Neuronal stem cell (in vitro differentiated cells): ENCODE results near the gene COL6A6.

Experiments used
- DNase-seq: peaks from one replicate; pipeline ENCODE4 v3.0.0-alpha.2; 2013; ENCODE audit warnings: low spot score
- H2AFZ ChIP-seq: one replicate; pipeline ENCODE4 v1.6.1; 2013; ENCODE audit warnings: mild to moderate bottlenecking, low read length, inconsistent platforms
- H2AK5ac ChIP-seq: 2 replicates; pipeline ENCODE4 v1.6.1; 2013; ENCODE audit warnings: low read depth, mild to moderate bottlenecking, inconsistent platforms, low read length, moderate library complexity, mixed read lengths
- H2BK120ac ChIP-seq: 2 replicates; pipeline ENCODE4 v1.6.1; 2013; ENCODE audit warnings: low read depth, mild to moderate bottlenecking, inconsistent platforms, low read length, moderate library complexity, mixed read lengths
- H2BK12ac ChIP-seq: one replicate; pipeline ENCODE4 v1.6.1; 2013; ENCODE audit warnings: low read length, inconsistent platforms
- H2BK15ac ChIP-seq: 2 replicates; pipeline ENCODE4 v1.6.1; 2013; ENCODE audit warnings: mild to moderate bottlenecking, low read length, inconsistent platforms, mixed read lengths
- H2BK5ac ChIP-seq: one replicate; pipeline ENCODE4 v1.6.1; 2013; ENCODE audit warnings: inconsistent platforms, mild to moderate bottlenecking, low read length, moderate library complexity
- H3K14ac ChIP-seq: one replicate; pipeline ENCODE4 v1.6.1; 2013; ENCODE audit warnings: low read length, inconsistent platforms
- H3K18ac ChIP-seq: 2 replicates; pipeline ENCODE4 v1.6.1; 2013; ENCODE audit warnings: low read length, inconsistent platforms
- H3K23ac ChIP-seq: 2 replicates; pipeline ENCODE4 v1.6.1; 2013; ENCODE audit warnings: low read depth, mild to moderate bottlenecking, mixed read lengths, low read length, inconsistent platforms; ENCODE audit not compliant: poor library complexity
- H3K27ac ChIP-seq: replicated peaks from 3 replicates; pipeline ENCODE4 v1.5.1; 2013; ENCODE audit warnings: low read length, inconsistent platforms
- H3K27me3 ChIP-seq, 3 experiments: 2 replicates each; pipeline ENCODE4 v1.6.1; 2013; ENCODE audit warnings: low read length in 3 of 3, mild to moderate bottlenecking in 2 of 3, inconsistent platforms in 1 of 3, low read depth in 1 of 3, mixed read lengths in 1 of 3, moderate library complexity in 1 of 3; ENCODE audit not compliant: control insufficient read depth in 3 of 3, insufficient read depth in 3 of 3
- H3K36me3 ChIP-seq, 2 donors: replicated peaks in 1 of 2; 2 replicates each; pipeline ENCODE4 v1.6.1; 2013; ENCODE audit warnings: low read length in 2 of 2; ENCODE audit not compliant: control insufficient read depth in 2 of 2, insufficient read depth in 2 of 2
- H3K4ac ChIP-seq: 2 replicates; pipeline ENCODE4 v1.6.1; 2013; ENCODE audit warnings: inconsistent platforms, mild to moderate bottlenecking, low read length, moderate library complexity
- H3K4me1 ChIP-seq, 2 donors: 1 replicate in 1 of 2; 2 replicates in 1 of 2; pipeline ENCODE4 v1.6.1; 2013; ENCODE audit warnings: low read length in 2 of 2, low read depth in 1 of 2; ENCODE audit not compliant: control insufficient read depth in 2 of 2, insufficient read depth in 1 of 2
- H3K4me2 ChIP-seq: one replicate; pipeline ENCODE4 v1.6.1; 2013; ENCODE audit warnings: mild to moderate bottlenecking, low read length, inconsistent platforms; ENCODE audit not compliant: insufficient read depth, poor library complexity, severe bottlenecking
- H3K4me3 ChIP-seq, 2 donors: 2 replicates each; pipeline ENCODE4 v1.5.1; 2013; ENCODE audit warnings: low read length in 2 of 2, mild to moderate bottlenecking in 2 of 2, inconsistent platforms in 1 of 2, moderate library complexity in 1 of 2
- H3K79me1 ChIP-seq: one replicate; pipeline ENCODE4 v1.6.1; 2013; ENCODE audit warnings: low read depth, mild to moderate bottlenecking, inconsistent platforms, low read length, moderate library complexity
- H3K9ac ChIP-seq: one replicate; pipeline ENCODE4 v1.6.1; 2013; ENCODE audit warnings: mild to moderate bottlenecking, low read depth, low read length, inconsistent platforms; ENCODE audit not compliant: poor library complexity
- H3K9me3 ChIP-seq, 2 donors: replicated peaks in 1 of 2; 2 replicates each; pipeline versions ENCODE3 to v1.6.1; 2013; ENCODE audit warnings: low read length in 2 of 2, mild to moderate bottlenecking in 2 of 2, inconsistent platforms in 1 of 2, low read depth in 1 of 2, mixed read lengths in 1 of 2, moderate library complexity in 1 of 2; ENCODE audit not compliant: control insufficient read depth in 2 of 2, insufficient read depth in 1 of 2
- H4K8ac ChIP-seq: one replicate; pipeline ENCODE4 v1.6.1; 2013; ENCODE audit warnings: low read depth, mild to moderate bottlenecking, inconsistent platforms, low read length, moderate library complexity
- H4K91ac ChIP-seq: one replicate; pipeline ENCODE4 v1.6.1; 2013; ENCODE audit warnings: low read length, low read depth, mild to moderate bottlenecking, inconsistent platforms; ENCODE audit not compliant: poor library complexity
- WGBS, 2 donors: extraction: QIAGEN DNeasy Blood & Tissue Kit; methylation state at CpG; one replicate each; pipeline ENCODE4 v1.1.7; 2013; ENCODE audit warnings: missing lambda C conversion rate in 2 of 2, mixed read lengths in 1 of 2; ENCODE audit not compliant: insufficient read length in 2 of 2, insufficient replicate concordance in 1 of 2; ENCODE audit errors: extremely low coverage in 2 of 2; 5-methylcytosine and 5-hydroxymethylcytosine counted together

COL6A6 gene

GRCh38 chr3:130490241-130490640, 26.7 kb upstream of the COL6A6 start:
- H2AK5ac ChIP-seq = no peak overlapping the region
- no peak overlapping the region for H3K18ac ChIP-seq
- no peak for DNase-seq
- H2BK15ac ChIP-seq = no peak overlapping the region
- H3K27ac ChIP-seq = no peak overlapping the region
- no peak overlapping the region for H2BK120ac ChIP-seq
- no peak overlapping the region for H4K91ac ChIP-seq
- H3K9me3 ChIP-seq = no peaks in the 10 kb centered on the region
- H3K27me3 ChIP-seq = no peaks in the 10 kb centered on the region
- H3K4ac ChIP-seq = no peak overlapping the region
- no peak overlapping the region for H2BK5ac ChIP-seq
- no peak overlapping the region for H3K9ac ChIP-seq
- no peaks in the 10 kb centered on the region for H3K79me1 ChIP-seq
- no peak overlapping the region for H3K4me3 ChIP-seq
- no peak overlapping the region for H2BK12ac ChIP-seq
- H3K4me1 ChIP-seq = no peaks in the 10 kb centered on the region
- H3K36me3 ChIP-seq = no peaks in the 10 kb centered on the region
- no CpG with 5 or more reads among the region's 1 CpG for WGBS, 2 donors
- no peak overlapping the region for H4K8ac ChIP-seq
- H3K4me2 ChIP-seq = no peak overlapping the region
- no peak overlapping the region for H3K14ac ChIP-seq
- H2AFZ ChIP-seq = no peak overlapping the region
- H3K23ac ChIP-seq = no peak overlapping the region

GRCh38 chr3:130491431-130491830, 25.5 kb upstream of the COL6A6 start:
- peak overlapping the region in 1 of 2 donors; percentile 14 for H3K4me3 ChIP-seq

GRCh38 chr3:130504701-130505100, 12.3 kb upstream of the COL6A6 start:
- peaks cover 0 to 3% of the 10 kb centered on the region in 2 donors for H3K4me1 ChIP-seq
- no peak overlapping the region for H2BK12ac ChIP-seq
- no peak overlapping the region for H4K91ac ChIP-seq
- H3K27ac ChIP-seq = no peak overlapping the region
- H3K4me3 ChIP-seq = no peak overlapping the region
- H2BK5ac ChIP-seq = no peak overlapping the region
- H3K27me3 ChIP-seq = peaks cover 0 to 3% (median 0%) of the 10 kb centered on the region in 3 experiments
- H3K18ac ChIP-seq = no peak overlapping the region
- H3K9ac ChIP-seq = no peak overlapping the region
- DNase-seq = no peak
- H3K14ac ChIP-seq = no peak overlapping the region
- no CpG with 5 or more reads among the region's 2 CpGs for whole genome bisulfite sequencing, 2 donors
- no peak overlapping the region for H3K4ac ChIP-seq
- H3K9me3 ChIP-seq = no peaks in the 10 kb centered on the region
- no peak overlapping the region for H2BK120ac ChIP-seq
- H3K23ac ChIP-seq = no peak overlapping the region
- no peak overlapping the region for H3K4me2 ChIP-seq
- H2BK15ac ChIP-seq = no peak overlapping the region
- H3K79me1 ChIP-seq = no peaks in the 10 kb centered on the region
- H4K8ac ChIP-seq = no peak overlapping the region
- H2AFZ ChIP-seq = no peak overlapping the region
- no peaks in the 10 kb centered on the region for H3K36me3 ChIP-seq
- no peak overlapping the region for H2AK5ac ChIP-seq

More at GRCh38 chr3:130491431-130491830, 25.5 kb upstream of the COL6A6 start:
- Histone ChIP-seq H2BK15ac (no peak overlapping the region), H3K18ac (no peak overlapping the region), H3K14ac (no peak overlapping the region), H3K27ac (no peak overlapping the region), H3K4ac (no peak overlapping the region), H3K9ac (no peak overlapping the region), H2BK120ac (no peak overlapping the region), H2AK5ac (no peak overlapping the region), H3K23ac (no peak overlapping the region), H4K8ac (no peak overlapping the region), H2AFZ (no peak overlapping the region), H3K36me3 (no peaks in the 10 kb centered on the region), H3K27me3 (no peaks in the 10 kb centered on the region), H4K91ac (no peak overlapping the region), H3K9me3 (no peaks in the 10 kb centered on the region), H2BK5ac (no peak overlapping the region), H3K79me1 (no peaks in the 10 kb centered on the region), H3K4me2 (no peak overlapping the region), H2BK12ac (no peak overlapping the region), H3K4me1 (no peaks in the 10 kb centered on the region)
- WGBS, 2 donors = no CpG with 5 or more reads among the region's 6 CpGs
- no peak for DNase-seq

- no peak overlapping the region for H2BK120ac ChIP-seq
- no peak overlapping the region for H2AK5ac ChIP-seq
- WGBS, 2 donors = no CpG with 5 or more reads among the region's 3 CpGs
- no peak overlapping the region for H3K14ac ChIP-seq
- H2AFZ ChIP-seq = no peak overlapping the region
- no peak for DNase-seq
- peaks cover 0 to 3% of the 10 kb centered on the region in 2 donors for H3K4me1 ChIP-seq
- no peaks in the 10 kb centered on the region for H3K9me3 ChIP-seq
- no peaks in the 10 kb centered on the region for H3K36me3 ChIP-seq
- H3K9ac ChIP-seq = no peak overlapping the region
- no peak overlapping the region for H3K18ac ChIP-seq
- H3K4me2 ChIP-seq = no peak overlapping the region
- H2BK5ac ChIP-seq = no peak overlapping the region
- H4K8ac ChIP-seq = no peak overlapping the region
- no peak overlapping the region for H3K27ac ChIP-seq
- no peak overlapping the region for H2BK12ac ChIP-seq
- H3K27me3 ChIP-seq = peaks cover 0 to 3% (median 0%) of the 10 kb centered on the region in 3 experiments
- H3K4ac ChIP-seq = no peak overlapping the region
- H4K91ac ChIP-seq = no peak overlapping the region
- no peak overlapping the region for H2BK15ac ChIP-seq
- H3K4me3 ChIP-seq = no peak overlapping the region
- H3K79me1 ChIP-seq = no peaks in the 10 kb centered on the region
- H3K23ac ChIP-seq = no peak overlapping the region
Observed at GRCh38 chr3:130506031-130506430, 10.9 kb upstream of the COL6A6 start.
